Mesenchymal stem cell (in vitro differentiated cells and primary cell): ENCODE measurements around the gene USF3.

Experiments
- DNase-seq: peaks from one replicate; pipeline ENCODE4 v3.0.0-alpha.2; 2013
- H2AFZ ChIP-seq: one replicate; pipeline ENCODE4 v1.6.1; 2013; ENCODE audit warnings: low read depth, mild to moderate bottlenecking, control low read depth, inconsistent platforms, low read length, moderate library complexity
- H2AK5ac ChIP-seq: 2 replicates; pipeline ENCODE4 v1.6.1; 2013; ENCODE audit warnings: low read length, moderate library complexity, mild to moderate bottlenecking, inconsistent platforms; ENCODE audit not compliant: severe bottlenecking
- H2BK120ac ChIP-seq: one replicate; pipeline ENCODE4 v1.6.1; 2013; ENCODE audit warnings: low read depth, mild to moderate bottlenecking, inconsistent platforms, low read length, moderate library complexity
- H2BK12ac ChIP-seq, 2 experiments: one replicate each; pipeline ENCODE4 v1.6.1; 2013; ENCODE audit warnings: inconsistent platforms in 2 of 2, low read length in 2 of 2, mild to moderate bottlenecking in 2 of 2, moderate library complexity in 2 of 2, control low read depth in 1 of 2
- H2BK15ac ChIP-seq: one replicate; pipeline ENCODE4 v1.6.1; 2013; ENCODE audit warnings: mild to moderate bottlenecking, low read depth, inconsistent platforms; ENCODE audit not compliant: poor library complexity, severe bottlenecking
- H2BK5ac ChIP-seq: 2 replicates; pipeline ENCODE4 v1.6.1; 2013; ENCODE audit warnings: low read depth, mild to moderate bottlenecking, low read length, control low read depth, inconsistent platforms; ENCODE audit not compliant: poor library complexity, severe bottlenecking
- H3K14ac ChIP-seq, 2 experiments: one replicate each; pipeline ENCODE4 v1.6.1; 2013; ENCODE audit warnings: inconsistent platforms in 2 of 2, low read length in 2 of 2, control low read depth in 1 of 2, mild to moderate bottlenecking in 1 of 2, moderate library complexity in 1 of 2
- H3K18ac ChIP-seq, 2 experiments: one replicate each; pipeline ENCODE4 v1.6.1; 2013; ENCODE audit warnings: inconsistent platforms in 2 of 2, low read length in 2 of 2, control low read depth in 1 of 2, low read depth in 1 of 2, mild to moderate bottlenecking in 1 of 2
- H3K23ac ChIP-seq, 2 experiments: one replicate each; pipeline ENCODE4 v1.6.1; 2013; ENCODE audit warnings: inconsistent platforms in 2 of 2, low read length in 2 of 2, mild to moderate bottlenecking in 2 of 2, moderate library complexity in 2 of 2, control low read depth in 1 of 2
- H3K27ac ChIP-seq: 2 replicates; pipeline ENCODE4 v1.5.1; 2013; ENCODE audit warnings: mild to moderate bottlenecking, moderate library complexity, low read length, control low read depth, inconsistent platforms; ENCODE audit not compliant: poor library complexity, severe bottlenecking
- H3K27me3 ChIP-seq, 2 experiments: 2 replicates each; pipeline versions ENCODE4 v1.6.1 to v1.7.0; 2013; ENCODE audit warnings: low read length in 2 of 2, mild to moderate bottlenecking in 2 of 2, moderate library complexity in 2 of 2, control low read depth in 1 of 2, inconsistent platforms in 1 of 2; ENCODE audit not compliant: control insufficient read depth in 1 of 2, insufficient read depth in 1 of 2
- H3K36me3 ChIP-seq, 2 experiments: 2 replicates each; pipeline versions ENCODE4 v1.6.1 to v1.7.0; 2013; ENCODE audit warnings: low read length in 2 of 2, control low read depth in 1 of 2, inconsistent platforms in 1 of 2, low read depth in 1 of 2, mild to moderate bottlenecking in 1 of 2; ENCODE audit not compliant: insufficient read depth in 2 of 2, control insufficient read depth in 1 of 2
- H3K4ac ChIP-seq, 2 experiments: one replicate each; pipeline ENCODE4 v1.6.1; 2013; ENCODE audit warnings: inconsistent platforms in 2 of 2, low read length in 2 of 2, mild to moderate bottlenecking in 2 of 2, moderate library complexity in 2 of 2, control low read depth in 1 of 2, low read depth in 1 of 2
- H3K4me1 ChIP-seq: 2 replicates; pipeline ENCODE4 v1.6.1; 2013; ENCODE audit warnings: low read depth, low read length, control low read depth; ENCODE audit not compliant: control insufficient read depth, insufficient read depth
- H3K4me2 ChIP-seq: 2 replicates; pipeline ENCODE4 v1.6.1; 2013; ENCODE audit warnings: low read length, mild to moderate bottlenecking, inconsistent platforms; ENCODE audit not compliant: poor library complexity, severe bottlenecking
- H3K4me3 ChIP-seq, 2 experiments: 2 replicates each; pipeline versions ENCODE4 v1.5.1 to v1.7.0; 2013; ENCODE audit warnings: low read length in 2 of 2, mild to moderate bottlenecking in 2 of 2, control low read depth in 1 of 2, low read depth in 1 of 2; ENCODE audit not compliant: insufficient read depth in 1 of 2
- H3K79me1 ChIP-seq: replicated peaks from 2 replicates; pipeline ENCODE4 v1.6.1; 2013; ENCODE audit warnings: mild to moderate bottlenecking, control low read depth, low read length, inconsistent platforms; ENCODE audit not compliant: poor library complexity, severe bottlenecking
- H3K9ac ChIP-seq: 2 replicates; pipeline ENCODE4 v1.7.0; 2013; ENCODE audit warnings: mild to moderate bottlenecking, low read length, moderate library complexity
- H3K9me3 ChIP-seq: 2 replicates; pipeline ENCODE4 v1.7.0; 2013; ENCODE audit warnings: mild to moderate bottlenecking, low read length; ENCODE audit not compliant: control insufficient read depth
- H4K8ac ChIP-seq: one replicate; pipeline ENCODE4 v1.6.1; 2013; ENCODE audit warnings: inconsistent platforms, mild to moderate bottlenecking, low read length, moderate library complexity
- H4K91ac ChIP-seq: one replicate; pipeline ENCODE4 v1.6.1; 2013; ENCODE audit warnings: mild to moderate bottlenecking, low read length, inconsistent platforms
- WGBS: methylation state at CpG from one replicate; pipeline ENCODE4 v1.1.7; 2013; ENCODE audit warnings: mixed read lengths; 5-methylcytosine and 5-hydroxymethylcytosine counted together

USF3 gene

DNA sequence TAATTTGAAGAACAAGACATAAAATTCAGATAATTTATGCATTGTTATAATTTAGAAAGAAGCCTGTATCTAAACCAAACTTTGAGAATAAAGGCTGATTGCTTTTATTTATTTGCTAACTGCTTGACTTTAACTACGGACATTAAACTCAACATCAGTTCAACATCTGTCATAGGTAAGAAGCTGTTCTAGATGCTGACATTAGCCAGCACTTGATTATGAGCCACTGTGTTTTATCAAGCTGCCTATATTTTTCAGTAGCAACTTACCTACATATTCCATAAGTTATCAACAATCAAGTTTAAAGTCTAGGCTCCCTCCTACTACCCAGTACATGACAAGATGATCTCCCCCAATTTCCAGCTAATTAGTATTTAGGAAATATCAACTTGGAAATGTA, 42.1 kb downstream of the USF3 start:
- no peak for DNase-seq
- Histone ChIP-seq H3K27me3 (no peaks in the 10 kb centered on the region), H3K79me1 (no peaks in the 10 kb centered on the region), H3K4me3 (no peak overlapping the region), H3K23ac (no peak overlapping the region), H2BK15ac (no peak overlapping the region), H3K9ac (no peak overlapping the region), H3K4me1 (no peaks in the 10 kb centered on the region), H2AFZ (no peak overlapping the region), H4K91ac (no peak overlapping the region), H3K27ac (no peak overlapping the region), H3K4ac (no peak overlapping the region), H3K36me3 (peaks cover 14 to 42% of the 10 kb centered on the region in 2 experiments), H3K18ac (no peak overlapping the region), H3K4me2 (no peak overlapping the region), H3K9me3 (no peaks in the 10 kb centered on the region), H3K14ac (no peak overlapping the region), H4K8ac (no peak overlapping the region), H2AK5ac (no peak overlapping the region), H2BK120ac (no peak overlapping the region), H2BK12ac (no peak overlapping the region), H2BK5ac (no peak overlapping the region)
- WGBS: 100% methylated on average over 1 of the region's 1 CpG

DNA sequence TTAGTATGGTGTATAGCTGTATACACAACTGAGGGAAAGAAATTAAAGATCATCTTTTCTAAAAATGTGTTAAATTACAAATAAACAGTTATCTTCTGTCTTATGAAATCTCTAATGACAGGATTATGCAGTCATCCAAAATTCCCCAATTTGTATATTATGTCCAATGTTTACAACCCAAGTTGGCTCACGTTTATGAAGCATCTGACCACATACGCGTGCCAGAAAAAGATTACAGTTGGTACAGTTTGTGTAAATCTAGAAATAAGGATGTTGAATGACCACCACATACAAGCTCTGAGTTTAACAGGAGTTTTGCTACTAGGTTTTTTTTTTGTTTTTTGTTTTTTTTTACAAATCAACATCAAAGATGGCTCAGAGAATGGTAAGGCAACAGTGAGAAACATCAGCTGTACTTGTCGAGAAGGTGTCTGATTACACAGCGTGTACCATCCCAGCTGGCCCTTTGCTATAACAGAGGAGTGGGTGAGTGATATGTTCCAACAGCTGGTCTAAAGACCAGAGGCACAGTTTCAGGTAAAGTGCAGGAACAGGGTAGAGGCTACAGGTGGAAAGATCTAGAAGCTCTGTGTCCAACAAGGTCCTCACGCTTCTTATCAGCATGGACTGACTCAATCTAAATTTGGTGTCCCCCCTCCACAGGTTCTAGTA, 47.1 kb downstream of the USF3 start:
- Histone ChIP-seq H3K4ac (no peak overlapping the region), H3K4me3 (no peak overlapping the region), H2AK5ac (no peak overlapping the region), H3K4me2 (no peak overlapping the region), H3K18ac (no peak overlapping the region), H3K14ac (no peak overlapping the region), H3K27ac (no peak overlapping the region), H3K23ac (no peak overlapping the region), H2BK12ac (no peak overlapping the region), H2BK5ac (no peak overlapping the region), H4K91ac (no peak overlapping the region), H2BK15ac (no peak overlapping the region), H4K8ac (no peak overlapping the region), H3K4me1 (no peaks in the 10 kb centered on the region), H3K27me3 (no peaks in the 10 kb centered on the region), H3K36me3 (no peaks in the 10 kb centered on the region), H3K9ac (no peak overlapping the region), H2AFZ (no peak overlapping the region), H2BK120ac (no peak overlapping the region), H3K79me1 (no peaks in the 10 kb centered on the region), H3K9me3 (peaks cover 25% of the 10 kb centered on the region)
- DNase-seq: no peak
- 94% methylated on average over 6 of the region's 6 CpGs for WGBS

DNA sequence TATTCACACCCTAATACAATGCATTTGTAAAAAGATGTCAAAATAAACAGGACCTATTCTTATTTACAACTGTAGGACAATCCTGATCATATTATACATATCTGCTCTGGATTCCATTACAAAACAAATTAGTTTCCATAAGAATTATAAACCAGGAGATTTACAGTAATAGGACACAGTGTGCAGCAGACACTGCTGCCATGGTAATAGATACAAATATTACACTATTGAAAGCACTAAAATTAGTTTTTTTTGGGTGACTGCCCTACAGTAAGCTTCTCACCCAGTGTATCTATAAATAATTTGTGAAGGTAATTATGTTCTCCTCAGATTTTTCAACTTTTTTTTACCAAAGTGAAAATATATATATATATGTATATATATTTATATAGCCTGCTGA, 47.9 kb downstream of the USF3 start:
- Histone ChIP-seq H3K4me1 (no peaks in the 10 kb centered on the region), H3K4ac (no peak overlapping the region), H3K23ac (no peak overlapping the region), H2AFZ (no peak overlapping the region), H2BK120ac (no peak overlapping the region), H3K18ac (no peak overlapping the region), H3K27ac (no peak overlapping the region), H2BK12ac (no peak overlapping the region), H2BK5ac (no peak overlapping the region), H3K4me2 (no peak overlapping the region), H3K79me1 (no peaks in the 10 kb centered on the region), H3K14ac (no peak overlapping the region), H3K27me3 (no peaks in the 10 kb centered on the region), H4K8ac (no peak overlapping the region), H3K36me3 (no peaks in the 10 kb centered on the region), H3K4me3 (no peak overlapping the region), H2BK15ac (no peak overlapping the region), H2AK5ac (no peak overlapping the region), H3K9ac (no peak overlapping the region), H4K91ac (no peak overlapping the region), H3K9me3 (peaks cover 33% of the 10 kb centered on the region)
- DNase-seq: no peak

- WGBS: 100% methylated on average over 2 of the region's 7 CpGs
- Histone ChIP-seq H3K4me2 (no peak overlapping the region), H3K18ac (no peak overlapping the region), H3K9ac (no peak overlapping the region), H3K27me3 (no peaks in the 10 kb centered on the region), H3K36me3 (no peaks in the 10 kb centered on the region), H2BK12ac (no peak overlapping the region), H3K4me1 (no peaks in the 10 kb centered on the region), H3K79me1 (no peaks in the 10 kb centered on the region), H3K14ac (no peak overlapping the region), H2AK5ac (no peak overlapping the region), H2AFZ (no peak overlapping the region), H4K91ac (no peak overlapping the region), H3K23ac (no peak overlapping the region), H2BK15ac (no peak overlapping the region), H3K4me3 (peak overlapping the region in 1 of 2 experiments; percentile 42), H2BK120ac (no peak overlapping the region), H3K9me3 (peaks cover 37% of the 10 kb centered on the region), H2BK5ac (no peak overlapping the region), H3K4ac (no peak overlapping the region), H3K27ac (no peak overlapping the region), H4K8ac (no peak overlapping the region)
- no peak for DNase-seq
These were observed 52.9 kb downstream of the USF3 start for GRCh38 chr3:113643583-113643982.
